Stimulated activated CD8-positive, alpha-beta memory T cell treated with anti-CD3 and anti-CD28 coated beads, Interleukin-4, amount 100 ng/mL, for 4 hours (primary cell): Measurements from ENCODE around the gene STRIT1.
"Not testable (repeated sequence)": the region's sequence is repeated elsewhere in the genome, so short reads cannot be mapped to it uniquely, and the experiment has no call there.

Source experiments
- DNase-seq, 2 donors: peaks; one replicate each; pipeline ENCODE4 v3.0.0-alpha.2; 2020; ENCODE audit warnings: low read depth in 2 of 2, low spot score in 1 of 2

Gene STRIT1

DNA sequence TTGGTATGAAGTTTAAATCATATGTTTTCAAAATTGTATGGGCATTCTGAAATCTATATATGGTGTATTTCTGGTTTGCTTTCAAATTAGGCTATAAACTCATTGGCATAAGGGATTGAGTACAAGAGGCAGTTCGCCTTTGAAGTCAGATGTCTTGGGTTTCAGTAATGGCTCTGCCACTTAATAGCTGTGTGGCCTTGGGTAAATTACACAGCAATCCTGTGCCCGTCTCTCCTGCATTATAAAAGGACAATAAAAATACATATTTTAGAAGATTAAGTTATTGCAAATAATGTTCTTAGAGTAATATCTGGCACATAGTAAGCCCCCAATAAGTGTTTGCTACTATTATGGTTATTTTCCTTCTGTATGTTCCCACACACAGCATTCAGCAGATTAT is 20.4 kb upstream of the STRIT1 start:
- no peak for DNase-seq

DNA sequence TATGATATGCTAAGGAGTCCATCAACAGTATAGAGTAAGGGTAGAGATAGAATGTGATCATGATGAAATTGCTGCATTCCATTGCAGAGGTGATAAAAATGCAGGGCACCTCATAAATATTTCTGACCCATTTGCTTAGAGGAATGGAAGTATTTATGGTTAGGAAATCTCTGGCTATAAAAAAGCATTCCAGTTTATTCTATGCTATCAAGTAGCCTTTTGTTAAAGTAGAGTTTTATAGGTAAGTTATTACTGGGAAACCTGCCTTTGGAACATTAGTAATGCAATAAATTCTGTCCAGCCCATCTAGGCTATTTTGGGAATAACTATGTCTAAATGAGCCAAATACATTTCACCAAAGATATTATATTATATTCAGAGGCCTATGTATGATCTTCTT is 19.8 kb upstream of the STRIT1 start:
- DNase-seq = no peak

DNA sequence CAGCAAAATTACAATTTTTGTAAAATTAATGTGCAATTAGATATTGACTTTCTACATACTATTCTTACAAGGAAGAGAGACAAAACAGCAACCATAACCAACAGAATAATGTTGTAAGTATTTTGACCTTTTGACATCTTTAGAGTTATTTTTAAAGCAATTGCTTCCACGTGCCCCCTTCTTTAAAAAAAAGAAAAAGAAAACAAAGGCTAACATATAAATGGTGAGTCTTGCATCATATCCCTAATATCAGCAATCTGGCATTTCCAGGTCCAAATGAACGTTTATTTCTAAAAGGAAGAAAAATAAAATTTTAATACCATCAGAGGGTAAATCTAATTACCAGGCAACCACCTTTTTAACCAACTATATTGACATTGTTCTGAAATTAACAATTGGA is 19.3 kb upstream of the STRIT1 start:
- DNase-seq = no peak

DNA sequence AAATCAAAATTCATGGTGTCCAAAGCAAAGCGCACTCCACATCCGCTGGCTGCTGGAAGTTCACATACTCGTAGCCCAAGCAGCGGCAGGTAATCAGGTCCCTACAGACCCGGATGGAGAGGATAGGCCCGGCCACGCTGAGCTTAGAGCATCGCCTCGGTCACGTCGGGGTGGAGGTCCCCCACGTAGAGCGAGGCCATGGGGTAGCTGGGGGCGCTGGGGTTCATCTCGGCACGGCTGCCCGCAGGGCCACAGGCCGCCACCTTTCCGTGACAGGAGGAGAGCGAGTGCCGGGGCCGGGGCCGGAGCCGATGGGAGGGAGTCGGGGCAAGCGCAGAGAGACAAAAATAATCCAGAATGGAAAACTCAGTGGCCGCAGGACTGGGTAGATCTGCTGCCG is 16.1 kb upstream of the STRIT1 start:
- DNase-seq = no peak

DNA sequence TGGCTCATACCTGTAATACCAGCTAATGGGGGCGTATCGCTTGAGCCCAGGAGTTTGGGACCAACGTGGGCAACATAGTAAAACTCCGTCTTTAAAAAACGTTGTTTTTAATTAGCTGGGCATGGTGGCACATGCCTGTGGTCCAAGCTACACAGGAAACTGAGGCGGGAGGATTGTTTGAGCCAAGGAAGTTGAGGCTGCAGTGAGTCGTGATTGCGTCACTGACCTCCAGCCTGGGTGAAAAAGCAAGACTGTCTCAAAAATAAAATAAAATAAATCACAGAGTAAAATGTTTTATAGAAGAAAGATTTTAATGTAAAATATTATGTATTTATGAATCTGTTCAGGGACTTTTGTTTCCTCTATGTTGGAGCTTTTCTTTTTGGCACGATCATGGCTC is 15.3 kb upstream of the STRIT1 start:
- DNase-seq = no peak

DNA sequence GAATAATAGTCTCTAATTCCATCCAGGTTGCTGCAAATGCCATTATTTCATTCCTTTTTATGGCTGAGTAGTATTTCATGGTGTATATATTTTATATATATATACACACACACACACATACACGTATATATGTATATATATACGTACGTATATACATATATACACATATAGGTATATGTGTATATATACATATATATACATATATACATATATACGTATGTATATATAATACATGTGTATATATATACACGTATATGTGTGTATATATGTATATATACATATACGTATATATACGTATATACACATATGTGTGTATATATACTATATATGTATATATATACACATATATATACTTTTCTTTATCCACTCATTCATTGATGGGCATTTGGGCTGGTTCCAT is 13.7 kb upstream of the STRIT1 start:
- no peak for DNase-seq

DNA sequence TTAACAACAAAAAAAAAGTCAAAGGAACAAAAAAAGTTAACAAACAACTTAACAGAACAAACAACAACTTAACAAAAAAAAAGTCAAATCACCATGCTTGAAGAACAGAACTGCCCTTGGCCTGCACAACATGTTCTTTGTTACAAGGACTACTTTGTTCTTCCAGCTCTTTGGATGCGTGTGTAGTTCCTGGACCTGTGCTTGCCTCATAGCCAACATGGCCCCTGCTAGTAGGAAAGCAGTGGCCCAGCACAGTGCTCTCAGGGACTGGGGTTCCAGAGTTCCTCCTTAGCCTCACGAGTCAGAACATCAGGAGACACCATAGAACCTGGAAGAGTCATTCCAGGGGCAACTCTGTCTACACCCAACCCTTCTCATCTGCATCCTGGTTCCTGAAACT is 10.9 kb upstream of the STRIT1 start:
- no peak for DNase-seq

DNA sequence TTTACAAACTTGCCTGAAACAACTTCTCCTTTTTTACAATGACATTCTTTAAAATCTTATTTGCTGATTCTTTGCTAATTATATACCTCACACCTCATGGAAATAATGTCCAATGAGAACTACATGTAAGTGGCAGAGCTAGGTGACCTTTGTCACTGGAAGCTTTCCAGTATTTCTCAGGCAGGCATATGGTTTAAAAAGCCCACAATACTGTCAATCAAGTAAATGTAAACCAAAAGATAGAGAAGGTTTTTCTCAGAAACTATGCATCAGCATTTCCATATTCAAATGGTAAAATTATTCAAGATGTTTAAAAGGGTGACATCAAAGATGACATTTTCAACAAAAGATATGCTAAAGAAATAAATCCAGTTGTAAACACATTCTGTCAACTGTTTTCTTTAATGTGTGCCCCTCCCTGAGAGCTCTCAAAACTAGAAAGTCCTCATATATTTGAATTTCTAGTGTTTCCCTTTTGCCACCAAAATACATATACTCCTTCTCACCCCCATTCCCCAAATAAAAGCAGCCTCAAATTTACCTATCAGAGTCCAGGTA is 10.1 kb upstream of the STRIT1 start:
- DNase-seq = no peak

DNA sequence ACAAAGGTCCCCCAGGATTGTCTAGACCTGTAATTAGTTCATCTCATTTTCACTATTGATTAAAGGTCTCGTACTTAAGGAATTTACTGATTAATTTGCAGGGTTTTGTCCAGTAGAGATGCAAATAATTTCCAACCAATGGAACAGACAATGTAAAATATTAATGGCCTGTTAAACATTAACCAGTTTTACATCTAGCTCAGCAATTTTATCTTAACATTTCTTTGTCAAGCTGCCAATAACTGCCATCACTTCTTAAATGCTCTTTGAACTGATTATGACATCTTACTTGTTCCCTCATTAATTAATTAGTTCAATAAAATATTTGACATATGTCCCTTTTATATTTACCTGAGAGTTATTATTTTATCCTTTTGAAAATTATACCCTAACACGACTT is 9.4 kb upstream of the STRIT1 start:
- DNase-seq = no peak

DNA sequence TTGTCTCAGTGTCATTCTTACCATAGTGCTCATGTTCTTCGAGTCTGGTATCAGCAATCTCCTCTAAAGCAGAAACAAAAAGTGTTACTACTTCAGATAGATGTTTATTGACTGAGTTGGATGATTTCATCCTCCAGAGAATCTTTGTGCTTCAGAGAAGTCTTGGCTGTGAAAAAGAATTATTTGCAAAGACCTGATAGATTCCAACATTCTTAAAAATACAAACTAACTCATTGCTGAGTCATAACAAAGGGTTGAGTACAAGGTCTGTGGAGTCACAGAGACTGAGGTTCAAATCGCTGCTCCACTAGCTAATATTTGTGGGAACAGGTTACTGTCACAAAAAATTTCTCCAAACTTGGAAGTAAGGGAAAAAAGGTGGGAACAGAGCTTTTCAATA is 9.0 kb upstream of the STRIT1 start:
- DNase-seq = no peak

DNA sequence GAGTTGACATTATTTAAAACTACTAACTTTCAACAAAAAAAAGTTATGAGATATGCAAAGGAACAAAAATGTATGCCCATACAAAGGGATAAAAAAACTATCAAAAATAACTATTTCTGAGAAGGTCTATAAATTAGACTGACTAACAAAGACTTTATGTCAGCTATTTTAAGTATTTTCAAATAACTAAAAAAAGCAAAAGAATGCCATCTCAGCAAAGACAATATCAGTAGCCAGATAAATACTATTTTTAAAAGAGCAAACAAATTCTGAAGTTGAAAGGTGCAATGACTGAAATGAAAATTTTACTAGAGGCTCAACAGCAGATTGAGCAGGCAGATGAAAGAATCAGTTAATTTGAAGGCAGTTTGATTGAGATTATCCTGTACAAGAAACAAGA is 3.6 kb upstream of the STRIT1 start:
- DNase-seq = no peak

DNA sequence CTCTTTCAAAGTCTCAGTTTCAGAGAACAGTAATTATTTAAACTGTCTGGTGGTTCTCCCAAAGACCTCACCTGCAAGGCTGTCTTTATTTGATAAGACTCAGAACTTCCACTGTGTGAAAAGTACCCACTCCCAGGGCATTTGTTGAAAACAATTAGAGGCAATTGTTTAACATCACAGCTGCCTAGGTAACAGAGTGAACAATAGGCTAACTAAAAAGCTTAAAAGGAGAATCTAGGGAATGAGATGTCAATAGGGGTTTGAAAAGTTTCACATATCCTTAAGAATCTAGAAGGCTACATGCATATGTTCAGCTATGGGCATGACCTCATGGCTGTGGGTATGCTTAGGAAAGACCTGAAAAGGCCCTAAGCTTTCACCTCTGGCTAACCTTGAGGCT is 2.9 kb upstream of the STRIT1 start:
- DNase-seq = no peak

DNA sequence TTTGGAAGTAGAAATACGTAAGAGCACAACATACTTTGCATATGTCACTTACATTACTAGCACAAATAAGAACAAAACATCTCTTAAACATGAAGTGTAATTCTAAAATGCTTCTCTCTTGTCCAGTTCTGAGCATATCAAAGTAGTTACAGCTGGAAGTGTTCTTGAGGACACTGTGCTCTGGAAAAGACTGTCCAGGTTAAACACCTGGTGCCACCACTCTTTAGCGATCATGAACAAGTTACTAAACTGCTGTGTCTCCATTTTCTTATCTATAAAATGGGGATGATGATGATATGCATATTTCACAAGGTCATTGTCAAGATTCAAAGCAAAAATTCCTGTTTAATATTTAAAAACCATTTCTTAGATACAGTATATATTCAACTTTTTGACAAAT is 790 bp downstream of the STRIT1 start:
- DNase-seq = no peak

DNA sequence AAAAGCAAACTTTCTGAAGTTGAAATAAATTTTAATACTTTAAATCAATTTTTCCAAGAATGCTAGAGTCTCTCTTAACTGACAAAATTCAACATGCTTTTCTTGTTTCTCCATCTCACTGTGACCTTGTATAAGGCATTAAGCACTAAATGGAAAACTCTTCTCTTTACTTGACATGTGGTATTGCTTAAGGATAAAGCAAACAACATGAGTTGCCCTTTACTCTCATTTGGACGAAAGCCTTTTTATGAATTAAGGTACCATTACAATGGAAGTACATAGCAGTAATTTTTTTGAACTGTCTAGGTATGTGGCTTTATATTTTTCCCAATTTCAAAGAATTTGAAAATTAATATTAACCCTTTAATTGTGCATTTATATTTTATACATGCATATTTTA is 1.4 kb downstream of the STRIT1 start:
- DNase-seq = no peak

DNA sequence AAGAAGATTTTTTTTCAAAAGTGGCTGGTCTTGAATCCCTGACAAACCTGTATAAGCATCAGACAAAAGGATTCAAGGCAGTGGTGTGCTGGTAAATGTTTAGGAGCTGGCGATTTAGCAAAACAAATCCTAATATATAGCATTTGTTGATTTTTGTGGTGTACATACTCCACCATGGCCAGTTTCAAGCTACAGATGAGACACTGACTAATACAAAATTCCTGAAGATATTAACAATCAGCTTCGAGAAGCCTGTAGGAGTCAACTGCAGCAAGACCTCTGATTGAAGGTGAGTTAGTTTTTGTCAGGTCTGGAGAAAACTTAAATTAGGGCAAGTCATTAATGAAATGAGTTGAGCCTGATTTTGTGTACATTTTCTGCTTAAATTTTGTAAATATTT is 6.7 kb downstream of the STRIT1 start:
- no peak for DNase-seq

DNA sequence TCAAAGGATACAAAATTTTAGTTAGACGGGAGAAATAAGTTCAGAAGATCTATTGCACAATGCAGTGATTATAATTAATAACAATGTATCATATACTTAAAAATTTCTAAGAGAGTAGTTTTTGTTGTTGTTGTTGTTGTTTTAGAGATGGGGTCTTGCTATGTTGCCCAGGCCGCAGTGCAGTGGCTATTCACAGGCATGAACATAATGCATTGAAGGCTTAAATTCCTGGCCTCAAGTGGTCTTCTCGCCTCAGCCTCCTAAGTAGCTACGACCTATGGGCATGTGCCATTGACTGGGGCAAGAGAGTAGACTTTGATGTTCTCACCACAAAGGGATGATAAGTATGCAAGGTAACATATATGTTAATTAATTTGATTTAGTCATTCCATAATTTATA is 7.5 kb downstream of the STRIT1 start:
- no peak for DNase-seq

DNA sequence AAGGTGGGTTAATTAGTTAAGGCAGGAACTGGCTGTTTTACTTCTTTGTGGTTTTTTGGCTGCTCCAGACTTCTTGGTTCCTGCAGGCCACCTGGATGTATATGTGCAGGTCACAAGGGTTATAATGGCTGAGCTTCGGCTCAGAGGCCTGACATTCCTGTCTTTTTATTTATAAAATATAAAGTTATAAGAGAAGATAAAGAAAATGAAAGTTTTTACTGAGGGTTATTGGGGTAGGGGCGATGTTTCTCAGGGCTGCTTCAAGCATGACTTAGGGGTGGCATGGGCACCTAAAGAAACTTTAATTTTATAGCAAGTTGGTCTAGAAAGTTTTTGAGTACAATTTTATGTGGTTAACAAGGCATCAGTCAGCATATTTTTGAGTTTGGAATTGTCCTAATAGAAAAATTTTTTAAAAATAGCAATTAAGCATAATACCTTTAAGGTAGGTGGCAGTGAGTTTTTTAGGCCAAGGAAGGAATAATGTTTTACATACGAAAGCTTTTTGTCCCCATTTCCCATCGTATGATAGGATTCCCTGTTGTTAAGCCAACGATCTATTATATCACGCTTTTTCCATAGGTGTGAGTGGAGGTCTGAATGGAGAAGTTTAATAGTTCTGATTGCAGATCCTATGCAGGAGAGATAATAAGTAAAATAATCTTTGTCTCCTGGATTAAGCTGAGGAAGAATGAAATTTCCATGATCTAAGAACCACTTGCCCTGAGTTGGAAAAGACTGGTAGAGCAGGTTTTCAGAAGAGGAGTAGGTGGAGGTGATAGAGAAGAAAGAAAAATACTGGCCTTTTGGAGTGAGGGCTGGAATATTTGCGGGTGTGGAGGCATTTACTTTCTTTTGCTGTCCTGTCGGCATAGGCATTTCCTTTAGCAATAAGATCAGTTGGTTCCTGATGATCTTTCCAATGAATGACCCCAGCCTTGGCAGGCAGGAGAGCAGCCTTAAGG is 10.1 kb downstream of the STRIT1 start:
- DNase-seq = no peak

DNA sequence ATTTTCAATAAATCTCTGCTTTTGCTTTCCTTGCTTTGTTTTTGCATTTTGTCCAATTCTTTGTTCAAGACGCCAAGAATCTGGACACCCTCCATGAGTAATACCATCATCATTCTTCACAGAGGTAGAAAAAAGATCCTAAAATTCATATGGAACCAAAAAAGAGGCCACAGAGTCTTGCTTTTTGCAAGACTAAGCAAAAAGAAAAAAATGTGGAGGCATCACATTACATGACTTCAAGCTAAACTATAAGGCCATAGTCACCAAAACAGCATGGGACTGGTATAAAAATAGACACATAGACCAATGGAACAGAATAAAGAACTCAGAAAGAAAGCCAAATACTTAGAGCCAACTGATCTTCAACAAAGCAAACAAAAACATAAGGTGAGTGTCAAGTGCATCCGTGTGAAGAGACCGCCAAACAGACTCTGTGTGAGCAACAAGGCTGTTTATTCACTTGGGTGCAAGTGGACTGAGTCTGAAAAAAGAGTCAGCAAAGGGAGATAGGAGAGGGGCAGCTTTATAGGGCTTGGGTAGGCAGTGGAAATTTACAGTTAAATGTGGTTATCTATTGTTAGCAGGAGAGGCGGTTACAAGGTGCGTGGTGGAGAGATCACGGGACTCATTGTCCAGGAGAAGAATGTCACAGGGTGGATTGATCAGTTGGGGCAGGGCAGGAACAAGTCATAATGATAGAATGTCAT is 10.9 kb downstream of the STRIT1 start:
- DNase-seq = no peak

DNA sequence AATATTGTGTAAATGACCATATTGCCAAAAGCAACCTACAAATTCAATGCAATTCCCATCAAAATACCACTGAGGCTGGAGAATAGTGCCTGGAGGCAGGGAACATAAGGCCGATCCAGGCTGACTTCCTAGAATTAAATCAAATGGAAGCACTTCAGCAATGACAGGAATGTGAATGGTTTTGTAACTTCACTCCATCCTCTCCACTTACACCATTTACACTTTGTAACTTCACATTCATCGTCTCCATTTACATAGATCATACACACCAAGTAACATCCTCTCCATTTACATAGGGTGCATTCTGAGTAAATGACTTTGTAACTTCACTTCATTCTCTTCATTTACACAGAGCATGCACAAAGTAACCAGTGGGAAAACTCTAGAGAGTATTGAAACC is 11.6 kb downstream of the STRIT1 start:
- DNase-seq = no peak

DNA sequence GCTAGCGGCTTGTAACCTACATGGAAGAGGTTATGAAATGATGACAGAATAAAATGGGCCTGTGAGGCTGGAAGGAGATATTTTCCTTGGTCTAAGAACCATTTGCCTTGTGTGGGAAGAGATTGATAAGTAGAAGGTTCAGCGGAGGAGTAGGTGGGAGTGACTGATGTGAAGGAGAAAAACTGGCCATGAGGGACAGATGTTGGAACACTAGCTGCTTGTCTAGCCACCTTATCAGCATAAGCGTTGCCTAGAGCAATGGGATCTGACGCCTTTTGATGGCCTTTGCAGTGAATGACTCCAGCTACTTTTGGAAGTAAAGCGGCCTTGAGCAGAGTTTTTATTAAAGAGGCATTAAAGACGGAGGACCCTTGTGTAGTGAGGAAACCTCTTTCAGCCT is 17.4 kb downstream of the STRIT1 start:
- not testable (repeated sequence) for DNase-seq

DNA sequence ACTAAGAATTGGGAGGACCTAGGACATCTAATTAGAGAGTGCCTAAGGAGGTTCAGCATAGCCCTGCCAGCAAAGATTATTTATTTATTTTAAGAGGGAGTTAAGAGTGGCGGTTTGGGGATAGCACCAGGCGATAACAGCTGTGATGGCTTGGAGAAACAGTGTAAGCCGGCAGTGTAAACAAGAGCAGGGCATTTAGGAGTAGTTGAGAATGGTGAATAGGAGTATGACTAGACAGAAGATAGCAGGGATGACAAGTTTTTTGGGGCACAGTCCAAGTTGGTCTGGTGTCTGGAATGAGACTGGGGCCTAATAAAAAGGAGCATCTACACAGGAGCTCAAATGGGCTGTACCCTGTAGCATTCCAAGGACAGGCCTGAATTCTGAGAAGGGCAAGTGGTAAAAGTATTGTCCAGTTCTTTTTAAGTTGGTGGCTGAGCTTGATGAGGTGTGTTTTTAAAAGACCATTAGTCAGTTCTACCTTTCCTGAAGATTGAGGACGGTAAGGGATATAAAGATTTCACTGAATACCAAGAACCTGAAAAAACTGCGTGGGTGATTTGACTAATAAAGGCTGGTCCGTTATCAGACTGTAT is 18.2 kb downstream of the STRIT1 start:
- not testable (repeated sequence) for DNase-seq

DNA sequence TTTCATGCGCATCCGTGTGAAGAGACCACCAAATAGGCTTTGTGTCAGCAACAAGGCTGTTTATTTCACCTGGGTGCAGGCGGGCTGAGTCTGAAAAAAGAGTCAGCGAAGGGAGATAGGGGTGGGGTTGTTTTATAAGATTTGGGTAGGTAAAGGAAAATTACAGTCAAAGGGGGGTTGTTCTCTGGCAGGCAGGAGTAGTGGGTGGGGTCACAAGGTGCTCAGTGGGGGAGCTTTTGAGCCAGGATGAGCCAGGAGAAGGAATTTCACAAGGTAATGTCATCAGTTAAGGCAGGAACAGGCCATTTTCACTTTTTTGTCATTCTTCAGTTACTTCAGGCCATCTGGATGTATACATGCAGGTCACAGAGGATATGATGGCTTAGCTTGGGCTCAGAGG is 19.0 kb downstream of the STRIT1 start:
- not testable (repeated sequence) for DNase-seq
